Germinal center (tissue), 1 donor: Measurements from ENCODE around the gene BABAM2.
"Not testable (repeated sequence)": the region's sequence is repeated elsewhere in the genome, so short reads cannot be mapped to it uniquely, and the experiment has no call there.

Experiments
- DNase-seq: peaks from one replicate; pipeline ENCODE4 v3.0.0; 2012; ENCODE audit warnings: mixed read lengths, low spot score

BABAM2 gene

DNA sequence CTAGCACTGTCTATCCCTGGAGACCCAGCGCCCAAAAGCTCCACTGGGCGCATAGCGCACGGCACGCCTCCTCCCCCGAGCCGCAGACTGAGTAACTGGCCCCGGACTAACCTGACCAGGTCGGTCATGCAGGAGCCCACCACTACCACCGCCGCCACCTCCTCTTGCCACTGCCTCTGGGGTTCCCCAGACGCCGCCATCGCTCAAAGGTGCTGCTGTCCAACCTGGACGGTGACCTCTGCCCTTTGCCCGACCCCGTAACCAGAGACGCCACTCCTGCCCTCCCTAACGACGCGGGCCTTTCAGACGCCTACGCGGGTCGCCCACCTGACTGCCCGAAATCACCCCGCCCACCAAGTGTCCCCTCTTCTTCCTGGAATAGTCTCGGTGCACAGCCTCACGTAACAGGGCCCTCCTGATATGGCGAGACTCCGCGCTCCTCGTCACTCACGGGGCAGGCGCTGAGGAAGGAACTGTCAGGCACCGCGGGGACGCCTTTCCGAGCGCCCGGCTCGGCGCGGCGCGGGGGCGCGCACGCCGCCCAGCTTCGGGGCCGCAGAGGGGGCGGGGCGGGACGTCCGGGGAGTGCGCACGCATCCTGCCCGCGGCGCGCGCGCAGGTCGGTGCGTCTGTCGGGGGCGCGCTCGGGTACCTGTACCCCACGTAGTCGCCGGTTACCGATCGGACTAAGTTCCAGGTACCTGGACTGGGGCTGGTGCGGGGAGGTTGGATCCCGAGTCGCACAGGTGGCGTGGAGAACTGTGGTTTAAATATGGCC is at the start of gene BABAM2, which contains the start of gene RBKS:
TSS of gene BABAM2 (plus strand) at position 584 of the 778 bp plus-strand sequence. CDS start 3,828 bp downstream, outside the sequence.
TSS of gene RBKS (minus strand) at position 242 of the 778 bp plus-strand sequence. CDS start at position 200, 42 bp downstream.
- peak; percentile 96 for DNase-seq

DNA sequence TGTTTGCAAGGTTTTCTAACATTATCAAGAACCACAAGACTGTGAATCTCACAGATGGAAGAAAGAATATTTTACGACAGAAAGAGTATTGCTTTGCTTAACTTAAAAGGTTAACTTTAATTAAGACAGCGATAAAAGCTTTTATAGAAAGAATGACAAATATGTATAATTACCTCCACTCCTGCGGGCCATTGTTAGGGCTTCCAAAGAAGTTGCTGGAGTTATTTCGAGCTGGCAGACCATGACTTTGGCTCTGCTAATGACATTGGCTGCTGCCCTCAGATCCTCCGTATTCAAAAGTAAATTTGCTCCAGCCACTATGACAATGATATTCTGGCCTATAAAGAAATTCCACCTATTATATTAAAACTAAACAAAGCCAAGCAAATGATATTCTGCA is 47.6 kb upstream of the BABAM2 start:
- DNase-seq, result no peak

DNA sequence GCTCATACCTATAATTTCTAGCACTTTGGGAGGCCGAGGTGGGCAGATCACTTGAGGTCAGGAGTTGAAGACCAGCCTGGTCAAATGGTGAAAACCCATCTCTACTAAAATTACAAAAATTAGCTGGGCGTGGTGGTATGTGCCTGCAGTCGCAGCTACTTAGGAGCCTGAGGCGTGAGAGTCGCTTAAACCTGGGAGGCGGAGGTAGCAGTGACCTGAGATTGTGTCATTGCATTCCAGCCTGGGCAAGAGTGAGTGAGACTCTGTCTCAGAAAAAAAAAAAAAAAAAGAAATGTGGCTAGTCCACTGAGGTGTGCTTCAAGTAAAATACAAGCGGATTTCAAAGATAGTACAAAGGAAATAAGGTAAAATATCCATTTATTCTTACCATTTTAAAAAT is 46.5 kb upstream of the BABAM2 start:
- DNase-seq, result no peak

DNA sequence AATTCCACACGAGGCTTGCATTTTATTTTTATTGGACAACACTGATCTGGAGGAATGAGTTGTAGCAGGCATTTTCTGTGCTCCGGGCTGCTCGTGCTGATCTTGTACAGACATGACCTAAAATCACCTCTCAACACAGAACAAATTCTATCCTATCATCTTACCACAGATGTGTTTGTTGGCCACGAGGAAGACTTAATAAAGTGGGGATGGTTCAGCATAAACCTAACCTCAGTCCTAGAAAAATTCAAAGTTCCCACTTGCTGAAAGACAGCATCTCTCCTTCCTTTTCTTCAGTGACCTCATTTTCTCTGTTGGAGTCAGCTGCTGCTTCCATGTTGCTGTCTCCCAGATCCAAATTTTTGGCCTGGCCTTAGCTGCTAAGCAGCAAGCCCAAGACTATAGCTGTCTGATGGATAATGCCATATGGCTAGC is 45.7 kb upstream of the BABAM2 start:
- no peak for DNase-seq

DNA sequence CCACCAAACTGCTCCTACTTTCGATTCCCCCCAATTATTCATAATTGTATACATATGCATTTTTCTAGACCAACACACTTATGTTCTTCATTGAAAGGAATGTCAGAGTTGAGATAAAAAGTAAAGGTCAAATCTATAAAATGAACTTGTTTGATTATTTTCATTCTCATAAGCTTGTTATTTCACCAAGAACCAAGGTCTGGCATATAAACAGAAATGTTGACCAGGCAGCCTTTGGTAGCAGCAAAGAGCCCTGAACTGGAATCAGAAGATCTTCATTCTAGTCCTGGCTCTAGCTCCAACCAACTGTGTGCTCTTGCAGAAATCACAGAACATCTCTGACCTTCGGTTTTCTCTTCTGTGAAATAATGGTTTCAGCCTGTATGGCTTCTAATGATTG is 43.2 kb upstream of the BABAM2 start:
- DNase-seq, result no peak

DNA sequence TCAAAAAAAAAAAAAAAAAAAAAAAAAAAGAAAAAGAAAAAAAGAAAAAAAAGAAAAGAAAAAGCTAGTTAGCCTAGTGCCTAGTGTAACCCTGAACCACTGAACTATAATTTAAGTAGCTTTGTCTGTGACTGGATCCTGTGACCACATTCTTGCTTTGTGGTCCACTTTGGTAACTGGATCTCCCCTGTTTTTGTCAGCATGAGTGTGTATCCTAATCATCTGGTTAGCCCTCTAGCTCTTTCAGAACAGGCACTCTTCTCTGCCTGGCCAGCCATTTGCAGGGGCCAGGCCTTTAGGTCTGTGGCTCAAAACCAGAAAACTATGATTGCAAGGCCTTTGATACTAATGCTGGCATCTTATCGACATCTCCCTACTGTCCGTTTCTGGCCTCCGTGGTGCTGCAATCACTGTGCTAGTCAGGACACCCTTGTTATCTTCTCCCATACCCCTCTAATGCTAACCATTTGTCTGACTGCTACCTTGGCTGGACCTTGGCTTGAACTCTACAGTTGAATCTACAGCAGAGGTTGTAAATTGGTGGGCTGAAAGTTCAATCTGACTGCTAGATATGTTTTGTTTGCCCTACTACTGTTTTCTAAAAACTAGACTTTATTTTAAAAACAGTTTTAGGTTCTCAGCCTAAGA is 40.8 kb upstream of the BABAM2 start:
- DNase-seq, result no peak

DNA sequence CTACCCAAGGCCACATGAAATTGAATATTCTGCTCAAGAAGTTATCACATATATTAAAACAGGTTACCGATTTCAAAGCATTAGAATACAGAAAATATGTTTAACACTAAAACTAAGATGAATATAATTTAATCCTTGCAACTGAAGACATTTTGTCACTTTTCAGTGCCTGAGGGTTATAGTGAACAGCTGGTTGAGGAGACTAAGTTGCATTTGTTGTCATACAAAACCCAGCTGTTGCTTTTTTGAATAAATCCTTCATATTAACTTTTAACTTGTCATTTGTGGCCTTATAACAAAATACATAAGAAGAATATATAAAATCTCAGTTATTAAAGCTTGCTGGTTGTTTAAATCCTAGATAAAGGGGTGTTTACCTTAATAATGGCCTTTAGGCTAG is 37.8 kb upstream of the BABAM2 start:
- DNase-seq, result no peak

DNA sequence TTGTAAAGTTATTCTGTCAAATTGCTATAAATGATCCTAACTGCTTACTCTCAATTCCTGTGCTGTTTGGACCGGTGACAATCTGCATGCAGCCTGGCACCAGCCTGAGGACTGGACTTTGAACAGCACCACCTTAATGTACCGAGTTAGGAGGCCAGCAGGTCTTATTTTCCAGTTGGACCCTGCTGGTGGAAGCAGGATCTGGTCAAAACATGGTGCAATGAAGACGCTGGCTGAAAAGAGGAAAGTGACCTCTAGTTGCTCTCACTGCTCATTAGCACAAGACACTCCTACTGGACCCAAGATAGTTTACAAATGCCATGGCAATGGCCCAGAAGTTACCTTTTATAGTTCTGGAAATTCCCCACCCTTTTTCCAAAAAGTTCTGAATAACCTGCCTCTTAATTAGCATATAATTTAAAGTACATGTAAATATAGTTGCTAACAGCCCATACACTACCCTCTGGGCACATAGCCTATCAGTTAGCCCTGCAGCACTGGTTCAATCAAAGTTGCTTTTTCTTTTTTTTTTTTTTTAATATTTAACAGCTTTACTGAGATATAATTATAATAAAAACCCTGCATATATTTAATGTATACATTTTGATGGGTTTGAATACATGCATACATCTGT is 36.2 kb upstream of the BABAM2 start:
- DNase-seq, result no peak

DNA sequence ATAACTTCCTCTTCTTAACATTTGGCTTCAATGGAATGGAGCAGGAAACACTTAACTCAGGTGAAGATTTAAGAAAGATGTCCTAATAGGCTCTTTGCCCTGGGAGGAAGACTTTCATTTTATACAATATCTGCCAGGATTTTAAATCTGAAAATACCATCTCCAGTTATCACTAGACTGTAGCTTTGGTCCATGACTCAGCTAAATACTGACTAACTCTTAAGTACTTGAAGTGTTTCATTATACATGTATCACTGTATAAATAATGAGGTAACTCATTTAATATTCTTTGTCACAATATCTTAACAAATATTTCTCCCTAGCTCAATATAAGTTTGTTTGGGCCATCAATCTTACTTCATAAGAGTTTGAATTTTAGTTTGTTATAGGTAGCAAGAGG is 35.1 kb upstream of the BABAM2 start:
- no peak for DNase-seq

DNA sequence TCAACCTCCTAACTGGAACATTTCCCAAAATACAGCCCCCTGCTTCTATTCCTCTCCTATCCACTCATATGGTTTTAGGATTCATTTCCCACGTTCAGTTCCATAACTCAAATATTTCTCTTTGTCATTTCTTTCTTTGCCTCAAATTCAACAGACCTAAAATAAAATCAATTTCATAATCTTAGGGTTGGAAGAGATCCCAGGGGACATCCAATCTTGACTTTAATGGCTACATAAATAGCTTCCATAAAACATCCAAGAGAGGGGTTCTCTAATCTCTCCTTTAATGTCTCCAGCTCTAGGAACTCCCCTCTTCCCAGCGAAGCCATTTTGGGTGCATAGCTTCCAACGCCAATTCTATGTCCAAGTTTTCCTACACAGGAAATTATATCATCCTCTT is 34.1 kb upstream of the BABAM2 start:
- DNase-seq, result no peak

DNA sequence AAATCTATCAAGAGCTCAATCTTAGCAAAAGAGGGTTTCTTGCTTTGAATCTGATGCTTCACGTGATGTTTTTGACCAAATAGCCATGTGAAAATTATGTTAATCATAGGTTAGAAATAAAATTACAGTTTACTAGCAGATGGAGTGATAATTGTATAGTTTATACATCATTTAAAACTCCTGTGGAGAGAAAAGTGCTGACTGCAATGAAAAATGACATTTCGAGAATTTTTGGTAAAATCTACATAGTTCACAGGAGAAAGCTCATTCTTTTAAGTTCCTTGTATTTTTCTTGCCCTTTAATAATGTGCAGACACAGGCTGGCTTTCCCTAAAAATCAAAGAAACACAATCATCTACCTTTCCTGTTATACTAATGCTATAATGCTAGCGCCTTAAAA is 33.6 kb upstream of the BABAM2 start:
- no peak for DNase-seq

DNA sequence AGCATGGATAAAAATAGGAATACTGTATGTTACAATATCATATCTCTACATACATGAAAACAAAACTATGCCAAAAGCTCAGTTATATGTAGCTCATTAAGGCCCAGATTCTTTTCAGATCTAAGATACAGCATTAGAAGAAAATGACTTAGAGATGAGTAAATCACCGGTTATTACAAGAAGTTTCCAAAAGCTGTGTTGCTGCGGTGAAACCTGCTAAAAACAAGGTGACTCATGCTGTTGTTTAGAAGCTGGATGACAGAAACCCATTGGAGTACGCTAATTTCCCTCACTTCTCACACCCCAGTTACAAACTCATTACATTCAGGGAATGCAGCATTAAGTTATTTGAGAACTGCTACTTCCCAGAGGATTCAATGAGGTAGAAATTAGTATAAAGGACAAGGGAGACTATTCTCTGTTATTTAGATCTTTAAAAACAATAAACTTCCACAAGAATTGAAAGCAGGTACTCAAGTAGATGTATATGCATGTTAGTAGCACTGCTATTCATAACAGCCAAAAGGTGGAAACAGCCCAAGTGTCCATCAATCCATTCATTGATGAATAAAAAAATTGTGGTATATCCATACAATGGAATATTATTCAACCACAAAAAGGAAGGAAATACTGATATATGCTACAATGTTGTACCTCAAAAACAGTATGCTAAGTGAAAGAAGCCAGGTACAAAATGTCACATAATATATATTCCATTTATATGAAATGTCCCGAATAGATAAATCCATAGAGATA is 32.9 kb upstream of the BABAM2 start:
- DNase-seq, result no peak

DNA sequence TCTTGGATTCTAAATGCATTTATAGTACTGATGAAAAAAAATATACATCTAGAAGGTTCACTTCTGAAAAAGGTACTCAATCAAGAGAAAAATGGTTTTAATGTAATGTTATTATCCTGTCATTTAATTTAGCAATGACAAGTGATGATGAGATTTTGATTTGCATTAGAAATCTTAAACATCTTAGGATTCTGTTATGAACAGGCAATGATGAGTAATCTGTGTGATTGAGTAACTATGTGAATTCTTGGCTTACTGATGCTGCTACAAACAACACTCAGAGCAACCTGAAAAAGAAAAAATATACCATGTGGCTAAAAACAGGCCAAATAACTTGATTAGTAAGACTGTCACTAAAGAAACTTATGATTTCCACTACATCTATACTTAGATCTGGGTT is 30.4 kb upstream of the BABAM2 start:
- DNase-seq, result no peak

DNA sequence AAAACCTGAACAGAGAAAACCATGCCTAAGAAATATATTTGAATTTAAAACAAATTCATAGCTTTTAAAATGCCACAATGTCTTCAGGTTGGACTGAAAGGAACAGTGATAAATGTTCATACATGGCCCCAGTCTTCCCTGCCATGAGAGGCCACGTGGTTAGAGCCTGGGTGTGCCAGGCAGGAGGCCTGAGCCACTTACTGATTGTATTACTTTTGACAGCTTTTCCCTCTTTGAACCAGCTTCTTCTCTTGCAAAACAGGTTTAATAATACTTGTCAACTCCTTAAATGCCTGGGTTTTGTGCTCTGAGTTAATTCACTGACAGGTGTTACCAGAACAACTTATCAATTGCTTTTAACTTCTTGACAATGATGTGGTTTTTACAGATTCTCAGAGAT is 27.4 kb upstream of the BABAM2 start:
- DNase-seq, result no peak

DNA sequence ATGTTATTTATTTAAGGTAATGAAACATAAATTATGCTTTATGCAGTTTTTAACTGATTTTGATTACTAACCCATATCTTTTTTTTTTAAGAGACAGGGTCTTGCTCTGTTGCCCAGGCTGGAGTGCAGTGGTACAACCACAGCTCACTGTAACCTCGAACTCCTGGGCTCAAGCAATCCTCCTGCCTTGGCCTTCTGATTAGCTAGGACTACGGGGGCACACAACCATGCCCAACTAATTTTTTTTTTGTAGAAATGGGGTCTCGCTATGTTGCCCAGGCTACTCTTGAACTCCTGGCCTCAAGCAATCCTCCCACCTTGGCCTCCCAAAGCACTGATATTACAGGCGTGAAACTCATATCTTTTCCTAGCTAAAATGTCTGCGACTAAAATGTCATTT is 26.6 kb upstream of the BABAM2 start:
- not testable (repeated sequence) for DNase-seq

DNA sequence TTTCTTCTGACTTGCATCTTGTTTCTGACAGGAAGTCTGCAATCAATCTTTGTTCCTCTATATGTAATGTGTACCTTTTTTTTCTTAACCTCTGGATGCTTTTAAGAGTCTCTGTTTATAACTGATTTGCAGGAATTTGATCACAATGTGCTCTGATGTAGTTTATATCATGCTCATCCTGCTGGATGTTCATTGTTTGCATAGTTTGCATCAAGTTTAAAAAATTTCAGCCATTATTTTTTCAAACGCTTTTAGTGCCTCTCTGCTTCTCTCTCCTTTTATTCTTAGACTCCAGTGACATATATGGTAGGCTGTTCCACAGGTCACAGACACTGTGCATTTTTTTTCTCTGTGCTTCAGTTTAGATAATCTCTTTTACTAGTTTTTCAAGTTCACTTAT is 24.3 kb upstream of the BABAM2 start:
- DNase-seq, result no peak

DNA sequence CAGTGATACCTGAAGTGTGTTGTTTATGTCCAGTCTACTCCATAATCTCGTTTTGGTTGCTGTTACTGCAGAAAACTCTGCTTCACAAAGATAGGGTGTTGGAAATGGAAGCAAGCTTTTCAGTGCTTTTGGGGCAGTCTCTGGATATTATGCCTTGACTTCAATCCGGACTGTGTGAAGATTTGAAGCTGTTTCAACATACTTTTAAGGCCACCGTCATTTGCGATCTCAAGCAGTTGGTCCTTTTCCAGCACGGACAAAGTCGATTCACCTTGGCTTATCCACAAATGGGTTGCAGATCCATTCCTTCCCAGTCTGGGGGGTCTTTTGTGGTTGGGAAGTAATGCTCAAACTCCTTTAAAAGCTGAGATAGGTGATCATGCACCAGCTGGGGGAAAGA is 20.8 kb upstream of the BABAM2 start:
- DNase-seq, result no peak

DNA sequence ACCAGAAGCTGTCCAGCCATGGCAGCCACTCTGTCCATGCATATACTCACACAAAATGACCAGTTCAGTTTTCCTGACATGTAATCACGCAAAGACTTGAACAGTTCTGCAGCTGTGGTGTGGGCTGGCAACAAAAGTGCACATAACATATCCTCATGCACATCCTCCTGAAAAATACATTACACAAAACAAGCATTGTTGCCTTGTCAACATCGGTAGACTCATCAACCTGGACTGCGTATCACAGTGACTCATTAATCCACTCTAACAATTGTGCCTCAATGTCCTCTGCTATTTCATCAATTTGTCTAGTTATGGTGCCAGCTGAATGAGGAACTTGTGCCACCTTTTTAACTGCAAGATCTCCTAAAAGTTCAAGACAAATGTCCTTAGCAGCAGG is 19.8 kb upstream of the BABAM2 start:
- no peak for DNase-seq

DNA sequence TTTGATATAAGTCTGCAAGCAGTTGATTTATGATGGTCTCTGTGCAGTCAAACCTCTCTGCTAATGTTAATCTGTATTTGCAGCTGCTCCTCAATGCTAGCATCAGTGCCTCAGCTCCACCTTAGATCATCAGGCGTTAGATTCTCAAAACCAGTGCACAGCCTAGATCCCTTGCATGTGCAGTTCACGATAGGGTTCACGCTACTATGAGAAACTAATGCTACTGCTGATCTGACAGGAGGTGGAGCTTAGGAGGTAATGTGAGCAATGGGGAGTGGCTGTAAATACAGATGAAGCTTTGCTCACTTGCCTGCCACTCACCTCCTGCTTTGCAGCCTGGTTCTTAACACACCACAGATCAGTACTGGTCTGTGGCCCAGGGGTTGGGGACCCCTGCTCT is 18.7 kb upstream of the BABAM2 start:
- no peak for DNase-seq

DNA sequence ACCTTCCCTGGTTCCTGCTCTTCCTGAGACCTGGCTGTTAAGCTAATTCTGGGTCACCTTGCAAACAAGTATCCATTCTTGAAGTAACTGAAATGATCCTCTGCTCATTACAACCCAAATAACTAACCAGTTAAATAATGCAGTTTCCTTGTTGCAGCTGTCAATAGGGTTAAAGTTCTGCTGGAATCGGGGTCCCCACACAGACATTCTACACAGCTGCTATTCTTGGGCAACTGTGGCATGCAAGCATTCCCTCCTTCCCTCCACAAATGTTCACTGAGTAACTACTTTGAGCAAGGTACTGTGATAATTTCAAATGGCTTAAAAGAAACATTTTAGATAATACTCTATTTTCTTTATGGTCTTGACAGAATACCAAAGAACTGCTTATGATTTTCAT is 17.4 kb upstream of the BABAM2 start:
- DNase-seq, result no peak

DNA sequence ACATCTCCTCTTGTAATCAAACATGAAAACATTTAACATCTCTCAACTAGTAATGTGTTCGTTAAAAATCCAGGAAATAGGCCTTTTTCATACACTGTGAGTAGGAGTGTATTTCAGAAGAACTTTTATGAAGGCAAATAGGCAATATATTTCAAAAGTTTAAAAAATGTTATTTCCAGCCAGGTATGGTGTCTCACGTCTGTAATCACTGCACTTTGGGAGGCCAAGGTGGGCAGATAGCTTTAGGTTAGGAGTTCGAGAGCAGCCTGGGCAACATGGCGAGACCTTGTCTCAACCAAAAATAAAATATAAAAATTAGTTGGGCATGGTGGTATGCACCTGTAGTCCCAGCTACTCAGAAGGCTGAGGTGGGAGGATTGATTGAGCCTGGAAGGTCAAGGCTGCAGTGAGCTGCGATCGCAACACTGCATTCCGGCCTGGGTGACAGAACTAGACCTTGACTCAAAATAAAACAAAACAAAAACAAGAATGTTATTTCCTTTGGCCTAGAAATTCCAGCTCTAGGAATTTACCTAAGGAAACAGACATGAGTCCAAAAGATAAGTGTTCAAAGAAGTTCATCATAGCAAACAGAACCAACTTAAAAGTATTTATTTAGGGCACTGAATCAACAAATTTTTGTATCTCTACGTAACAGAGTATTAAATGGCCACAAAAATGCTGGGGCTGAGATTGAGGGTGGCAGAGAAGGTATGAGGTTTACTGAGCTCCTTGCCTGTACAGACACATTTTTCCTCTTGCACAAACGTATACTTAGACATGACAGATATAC is 15.2 kb upstream of the BABAM2 start:
- no peak for DNase-seq

DNA sequence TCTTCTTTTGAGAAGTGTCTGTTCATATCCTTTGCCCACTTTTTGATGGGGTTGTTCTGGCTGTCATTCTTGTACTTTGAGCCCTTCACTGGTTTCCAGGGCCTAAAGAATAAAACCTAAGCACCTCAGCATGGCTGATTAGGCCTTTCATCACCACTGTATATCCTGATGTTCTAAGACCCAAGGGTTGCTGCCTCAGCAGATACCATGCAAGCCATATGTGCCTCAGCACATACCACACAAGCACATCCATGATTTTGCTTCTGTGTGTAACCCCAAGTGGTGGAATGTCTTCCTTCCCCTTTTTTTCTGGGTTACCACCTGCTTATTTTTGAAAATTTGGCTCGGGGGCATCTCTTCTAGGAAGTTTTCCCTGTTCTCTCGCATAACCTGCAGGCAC is 11.7 kb upstream of the BABAM2 start:
- no peak for DNase-seq
